ENCODE data around the gene PPP1R37.

Gene PPP1R37

DNA sequence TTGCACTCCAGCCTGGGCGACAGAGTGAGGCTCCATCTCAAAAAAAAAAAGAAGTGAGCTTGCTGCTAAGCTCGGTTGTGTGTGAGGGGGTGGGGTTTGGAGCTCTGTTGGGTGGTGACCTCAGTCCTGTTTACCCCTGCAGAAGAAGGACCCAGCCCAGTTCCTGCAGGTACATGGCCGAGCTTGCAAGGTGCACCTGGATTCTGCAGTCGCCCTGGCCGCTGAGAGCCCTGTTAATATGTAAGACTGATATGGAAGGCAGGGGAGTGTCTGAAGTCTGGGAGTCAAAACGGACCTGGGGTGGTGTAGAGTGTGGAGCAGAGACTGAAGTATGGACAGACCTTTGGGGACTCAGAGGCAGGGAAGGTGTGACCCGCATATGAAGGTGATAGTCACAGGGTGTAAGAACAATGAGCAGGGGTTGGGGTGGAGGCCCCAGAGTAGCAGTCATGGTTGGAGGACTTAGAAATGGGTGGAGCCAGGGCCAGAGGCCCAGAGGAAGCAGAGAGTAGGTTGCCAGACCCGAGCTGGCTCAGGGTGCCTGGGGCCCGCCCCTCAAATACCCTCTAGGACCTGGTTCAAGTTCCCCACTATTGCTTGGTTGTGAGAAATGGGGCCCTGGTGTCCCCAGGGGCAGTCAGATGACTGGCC, 40.9 kb upstream of the PPP1R37 start:
- DNase-seq (ENCODE audit: low read depth): no peak

DNA sequence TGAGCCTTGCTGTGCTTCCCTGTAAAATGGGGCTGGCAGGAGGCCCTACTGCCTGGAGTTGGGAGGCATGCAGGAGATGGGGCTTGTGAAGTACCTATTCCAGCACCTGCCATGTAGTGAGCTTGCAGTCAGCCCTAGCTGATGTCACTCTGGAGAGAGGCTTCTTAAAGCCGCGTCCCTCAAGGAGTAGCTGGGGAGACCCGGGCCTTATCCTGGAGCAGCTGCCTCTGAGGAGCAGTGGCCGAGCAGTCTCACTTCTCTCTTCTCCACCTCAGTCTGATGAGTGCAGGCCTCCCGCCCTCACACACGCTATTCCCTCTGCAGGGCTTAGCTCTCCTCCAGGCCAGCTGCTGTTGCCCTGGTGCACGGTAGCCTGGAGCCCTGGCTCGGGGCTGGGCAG, 36.1 kb upstream of the PPP1R37 start:
- TF ChIP-seq, protein P1, sequence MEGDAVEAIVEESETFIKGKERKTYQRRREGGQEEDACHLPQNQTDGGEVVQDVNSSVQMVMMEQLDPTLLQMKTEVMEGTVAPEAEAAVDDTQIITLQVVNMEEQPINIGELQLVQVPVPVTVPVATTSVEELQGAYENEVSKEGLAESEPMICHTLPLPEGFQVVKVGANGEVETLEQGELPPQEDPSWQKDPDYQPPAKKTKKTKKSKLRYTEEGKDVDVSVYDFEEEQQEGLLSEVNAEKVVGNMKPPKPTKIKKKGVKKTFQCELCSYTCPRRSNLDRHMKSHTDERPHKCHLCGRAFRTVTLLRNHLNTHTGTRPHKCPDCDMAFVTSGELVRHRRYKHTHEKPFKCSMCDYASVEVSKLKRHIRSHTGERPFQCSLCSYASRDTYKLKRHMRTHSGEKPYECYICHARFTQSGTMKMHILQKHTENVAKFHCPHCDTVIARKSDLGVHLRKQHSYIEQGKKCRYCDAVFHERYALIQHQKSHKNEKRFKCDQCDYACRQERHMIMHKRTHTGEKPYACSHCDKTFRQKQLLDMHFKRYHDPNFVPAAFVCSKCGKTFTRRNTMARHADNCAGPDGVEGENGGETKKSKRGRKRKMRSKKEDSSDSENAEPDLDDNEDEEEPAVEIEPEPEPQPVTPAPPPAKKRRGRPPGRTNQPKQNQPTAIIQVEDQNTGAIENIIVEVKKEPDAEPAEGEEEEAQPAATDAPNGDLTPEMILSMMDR (IDR thresholded peaks at IDR 0.05; ENCODE audit: low read depth, low read length, missing control alignments): no peak
- no peak for DNase-seq (ENCODE audit: low read depth)
- no peak overlapping the region for H3K4me3 ChIP-seq (ENCODE audit: low read depth, low read length)
- in situ Hi-C loops (cut with HindIII; ENCODE audit: low sequenced_read_pairs): no loop called here

More for the DNA sequence above, 40.9 kb upstream of the PPP1R37 start:
- H3K4me3 ChIP-seq (ENCODE audit: low read depth, low read length): no peak overlapping the region
- TF ChIP-seq, protein P1 (IDR thresholded peaks at IDR 0.05; ENCODE audit: low read depth, low read length, missing control alignments): no peak
- in situ Hi-C loops (cut with HindIII; ENCODE audit: low sequenced_read_pairs): no loop called here

DNA sequence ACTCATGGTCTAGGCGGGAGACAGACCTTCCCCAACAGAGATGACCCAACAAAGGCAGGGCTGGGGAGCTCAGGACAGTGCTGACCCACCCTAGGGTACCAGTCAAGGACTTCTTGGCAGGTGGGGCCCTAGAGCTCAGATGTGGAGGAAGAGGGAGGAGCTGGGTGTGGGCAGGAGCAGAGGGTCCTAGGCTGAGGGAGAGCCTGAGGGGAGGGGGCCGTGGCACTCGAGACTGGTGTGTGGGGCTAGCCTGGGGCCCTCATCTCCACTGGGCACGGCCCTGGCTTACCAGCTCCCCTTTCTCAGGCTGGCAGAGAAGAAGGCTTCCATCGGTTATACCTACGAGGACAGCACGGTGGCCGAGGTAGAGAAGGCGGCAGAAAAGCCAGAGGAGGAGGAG, 35.5 kb upstream of the PPP1R37 start:
- no peak overlapping the region for H3K4me3 ChIP-seq (ENCODE audit: low read depth, low read length)
- in situ Hi-C loops (cut with HindIII; ENCODE audit: low sequenced_read_pairs): no loop called here
- TF ChIP-seq, protein P1 (IDR thresholded peaks at IDR 0.05; ENCODE audit: low read depth, low read length, missing control alignments): no peak
- no peak for DNase-seq (ENCODE audit: low read depth)

DNA sequence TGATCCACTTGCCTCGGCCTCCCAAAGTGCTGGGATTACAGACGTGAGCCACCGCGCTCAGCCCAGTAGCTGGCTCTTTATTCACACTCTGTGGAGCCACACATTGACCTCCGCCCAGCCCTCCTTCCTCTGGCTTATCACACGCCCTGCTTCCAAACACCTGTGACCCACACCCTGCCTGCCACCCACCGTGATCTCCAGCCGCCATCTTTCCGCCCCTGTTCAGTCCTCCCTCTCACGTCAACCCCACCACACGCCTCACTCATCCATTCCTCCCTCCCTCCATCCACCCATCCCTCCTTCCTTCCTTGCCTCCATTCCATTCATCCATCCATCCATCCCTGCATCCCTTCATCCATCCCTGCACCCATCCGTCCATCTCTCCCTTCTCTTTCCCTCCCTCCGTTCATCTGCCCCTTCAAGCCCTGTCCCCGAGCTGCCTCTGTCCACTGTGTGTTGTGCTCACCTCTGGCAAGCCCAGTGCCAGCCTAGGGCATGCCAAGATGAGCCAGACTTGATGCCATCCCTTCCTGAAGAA, 34.3 kb upstream of the PPP1R37 start:
- in situ Hi-C loops (cut with HindIII; ENCODE audit: low sequenced_read_pairs): no loop called here
- DNase-seq (ENCODE audit: low read depth): no peak
- no peak overlapping the region for H3K4me3 ChIP-seq (ENCODE audit: low read depth, low read length)
- TF ChIP-seq, protein P1 (IDR thresholded peaks at IDR 0.05; ENCODE audit: low read depth, low read length, missing control alignments): no peak

DNA sequence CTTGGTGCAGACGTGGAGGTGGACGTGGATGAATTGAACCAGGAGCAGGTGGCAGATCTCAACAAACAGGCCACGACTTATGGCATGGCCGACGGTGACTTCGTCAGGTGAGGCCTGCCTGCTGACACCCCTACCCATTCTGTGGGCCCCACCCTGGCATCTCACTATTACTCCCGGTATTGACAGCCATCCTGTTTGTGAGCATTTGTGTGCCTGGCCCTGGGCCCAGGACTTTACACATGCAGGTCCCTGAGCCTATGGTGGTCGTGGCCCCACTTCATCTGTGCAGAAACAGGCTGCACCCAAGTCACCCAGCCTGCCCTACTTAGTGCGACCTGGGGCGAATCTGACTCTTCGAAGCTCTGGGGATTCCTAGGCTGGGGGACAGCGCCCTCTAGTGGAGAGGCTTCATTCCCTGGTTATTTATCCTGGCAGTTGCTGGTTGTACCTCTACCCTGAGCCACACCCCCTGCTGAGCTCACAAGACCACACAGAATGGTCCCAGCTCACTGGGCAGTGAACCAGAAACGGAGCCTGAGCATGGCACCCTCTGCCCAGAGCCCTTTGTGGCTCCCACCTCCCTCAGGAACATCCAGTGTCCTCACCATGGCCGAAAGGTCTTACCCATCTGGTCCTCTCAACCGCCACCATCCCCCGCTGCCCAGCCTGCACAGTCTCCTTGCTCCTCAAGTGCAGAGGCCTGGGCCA, 33.6 kb upstream of the PPP1R37 start:
- in situ Hi-C loops (cut with HindIII; ENCODE audit: low sequenced_read_pairs): no loop called here
- no peak overlapping the region for H3K4me3 ChIP-seq (ENCODE audit: low read depth, low read length)
- TF ChIP-seq, protein P1 (IDR thresholded peaks at IDR 0.05; ENCODE audit: low read depth, low read length, missing control alignments): peak; percentile 87
- peak; percentile 44 for DNase-seq (ENCODE audit: low read depth)

DNA sequence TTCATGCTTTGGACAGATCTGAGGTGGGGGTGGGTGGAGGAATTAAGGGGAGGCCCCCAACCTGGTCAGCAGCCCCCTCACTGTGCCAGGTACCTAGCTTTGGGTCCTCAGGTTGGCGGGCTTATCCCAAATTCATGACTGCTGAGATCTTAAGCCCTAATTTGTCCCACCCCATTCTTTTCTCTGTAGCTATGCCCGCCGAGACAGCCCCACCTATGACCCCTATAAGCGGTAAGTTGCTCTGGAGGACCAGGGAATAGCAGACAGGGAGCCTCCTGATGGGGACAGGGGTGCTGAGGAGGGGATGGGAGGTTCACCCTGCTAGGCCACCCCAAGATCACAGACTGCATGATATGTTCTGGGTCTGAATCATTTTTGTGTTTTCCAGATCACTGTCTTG, 31.0 kb upstream of the PPP1R37 start:
- no peak for DNase-seq (ENCODE audit: low read depth)
- in situ Hi-C loops (cut with HindIII; ENCODE audit: low sequenced_read_pairs): no loop called here
- no peak overlapping the region for H3K4me3 ChIP-seq (ENCODE audit: low read depth, low read length)

More for the DNA sequence above, 31.0 kb upstream of the PPP1R37 start:
- TF ChIP-seq, protein P1 (IDR thresholded peaks at IDR 0.05; ENCODE audit: low read depth, low read length, missing control alignments): no peak

Measured in astrocyte of the cerebellum (primary cell).